ENCODE data around the gene CEACAM3. TPM values are rescaled to one million over a fixed set of nuclear protein-coding genes. Genes with fewer than 3 reads are reported as not detected.

The CEACAM3 gene
- total and polyA plus RNA-seq, 9 of the 15 experiments (the other 6 are each of a cell fraction or from before 2014, with no cell fraction given), result not detected

GRCh38 chr19:41753159-41753558, 43.2 kb upstream of the CEACAM3 start (continued):
- TF ChIP-seq THAP12 (CRISPR knock-in tag; IDR thresholded peaks at IDR 0.05), result no peak
- TF ChIP-seq SPI1 (IDR thresholded peaks at IDR 0.05; ENCODE audit: borderline replicate concordance, low read depth, low read length), result peak; percentile 35; the same call in 1 of the 2 replicates
- TF ChIP-seq ARID1B (IDR thresholded peaks at IDR 0.05), result no peak
- TF ChIP-seq SAP30 (IDR thresholded peaks at IDR 0.05; ENCODE audit: borderline replicate concordance, insufficient read depth, low read depth, low read length, poor library complexity, severe bottlenecking), result no peak
- no peak for TF ChIP-seq ZNF408 (CRISPR knock-in tag; IDR thresholded peaks at IDR 0.05; ENCODE audit: low read depth)
- TF ChIP-seq CTCFL (IDR thresholded peaks at IDR 0.05; ENCODE audit: borderline replicate concordance, insufficient read depth, low read depth, low read length, poor library complexity, severe bottlenecking), result peak; percentile 78
- TF ChIP-seq MXD1 (CRISPR knock-in tag; IDR thresholded peaks at IDR 0.05; ENCODE audit: borderline replicate concordance, poor library complexity, severe bottlenecking), result no peak

All from K562 (cell line).